ENCODE results near the gene WFDC1.

Gene WFDC1

DNA sequence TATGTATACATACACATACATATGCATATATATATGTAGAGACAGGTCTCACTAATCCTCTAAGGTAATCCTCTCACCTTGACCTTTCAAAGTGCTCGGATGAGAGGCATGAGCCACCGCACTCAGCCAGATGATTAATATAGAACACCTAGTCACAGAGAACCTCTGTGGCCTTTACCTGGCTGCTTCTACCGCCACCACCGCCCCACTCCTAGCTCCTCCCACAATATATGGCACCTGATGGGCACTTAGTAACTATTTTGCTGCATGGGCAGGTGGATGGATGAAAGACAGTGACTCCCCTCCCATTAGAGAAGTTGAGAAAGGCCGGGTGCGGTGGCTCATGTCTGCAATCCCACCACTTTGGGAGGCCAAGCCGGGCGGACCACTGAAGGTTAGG lies 57.0 kb downstream of the WFDC1 start:
- no peak for DNase-seq (ENCODE audit: low read depth)

GRCh38 chr16:84354306-84354705 lies 59.6 kb downstream of the WFDC1 start:
- DNase-seq (ENCODE audit: low read depth): no peak

- DNase-seq (ENCODE audit: low read depth): no peak
These were observed 60.5 kb downstream of the WFDC1 start for GRCh38 chr16:84355149-84355548.

GRCh38 chr16:84356176-84356575 lies 61.5 kb downstream of the WFDC1 start:
- DNase-seq (ENCODE audit: low read depth): no peak

DNA sequence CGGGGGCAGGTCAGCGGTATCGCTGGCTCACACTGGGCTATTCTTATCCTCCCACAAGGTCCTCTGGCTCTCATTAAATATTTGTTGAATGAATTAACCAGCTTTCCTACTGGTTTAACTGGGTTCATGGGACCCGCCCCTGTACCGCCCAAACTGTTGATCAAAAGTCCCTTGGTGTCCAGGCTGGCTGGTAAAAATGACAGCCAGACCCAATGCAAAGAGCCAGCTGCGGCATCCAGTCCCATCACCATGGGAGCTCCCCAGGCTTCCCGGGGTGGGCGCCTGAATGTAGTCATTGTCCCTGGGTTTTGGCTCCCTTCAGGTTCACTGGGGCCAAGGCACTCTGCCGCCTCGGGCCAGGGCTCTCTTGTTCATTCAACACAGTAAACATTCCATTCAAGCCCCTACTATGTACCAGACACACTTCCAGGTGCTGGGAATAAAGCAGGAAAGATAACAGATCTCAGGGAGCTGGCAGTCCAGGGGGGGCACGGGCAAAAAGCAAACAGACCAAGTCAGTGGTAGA lies 62.0 kb downstream of the WFDC1 start:
- no peak for DNase-seq (ENCODE audit: low read depth)

GRCh38 chr16:84357191-84357651 lies 62.5 kb downstream of the WFDC1 start:
- no peak for DNase-seq (ENCODE audit: low read depth)

DNA sequence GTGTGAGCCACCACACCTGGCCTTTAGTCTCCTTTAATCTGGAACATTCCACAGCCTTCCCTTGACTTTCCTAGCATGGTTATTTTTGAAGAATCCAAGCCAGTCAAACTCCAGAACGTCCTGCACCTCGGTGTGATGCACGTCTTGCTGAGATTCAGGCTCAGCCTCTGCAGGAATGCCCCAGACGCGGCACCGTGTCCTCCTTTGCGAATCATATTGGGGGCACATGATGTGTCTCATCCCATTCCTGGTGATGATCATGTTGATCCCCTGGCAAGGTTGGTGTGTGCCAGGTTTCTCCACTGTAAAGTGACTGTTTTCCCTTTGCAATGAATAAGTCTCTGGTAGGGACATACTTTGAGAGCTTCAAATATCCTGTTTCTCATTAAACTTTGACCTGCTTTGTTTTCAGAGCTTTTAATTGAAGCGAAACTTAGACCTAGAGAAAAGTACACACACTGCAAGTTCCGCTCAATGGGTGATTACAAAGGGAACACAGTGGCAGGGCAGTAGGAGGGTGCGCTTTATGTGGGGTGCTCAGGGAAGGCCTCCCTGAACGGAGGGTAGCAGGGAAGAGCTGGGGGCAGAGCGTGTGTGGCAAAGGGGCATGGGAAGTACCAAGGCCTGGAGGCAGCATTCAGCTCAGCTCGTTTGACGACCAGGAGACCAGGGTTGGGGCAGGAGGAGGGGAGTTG lies 64.1 kb downstream of the WFDC1 start:
- no peak for DNase-seq (ENCODE audit: low read depth)

DNA sequence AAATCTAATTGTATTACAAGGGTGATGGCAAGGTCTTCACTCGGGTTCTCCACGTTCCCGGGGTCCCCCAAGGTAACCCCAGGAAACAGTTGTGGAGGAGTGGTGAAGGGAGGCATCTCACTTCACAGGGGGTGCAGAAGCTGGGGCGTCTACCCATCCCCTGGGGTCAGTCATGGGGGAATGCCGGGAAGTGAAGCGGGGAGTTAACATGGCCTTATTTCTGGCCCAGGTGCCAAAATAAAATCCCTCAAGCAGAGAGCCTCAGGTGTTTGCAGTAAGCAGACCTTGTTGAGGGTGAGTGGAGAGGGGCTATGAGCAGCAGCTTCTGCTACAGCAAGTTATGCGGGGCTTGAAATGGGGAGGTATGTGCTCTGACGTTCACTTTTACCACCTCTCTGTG lies 64.6 kb downstream of the WFDC1 start:
- DNase-seq (ENCODE audit: low read depth): no peak

GRCh38 chr16:84360170-84360569 lies 65.5 kb downstream of the WFDC1 start:
- no peak for DNase-seq (ENCODE audit: low read depth)

GRCh38 chr16:84360748-84361147 lies 66.1 kb downstream of the WFDC1 start:
- DNase-seq (ENCODE audit: low read depth): no peak

- no peak for DNase-seq (ENCODE audit: low read depth)
These were observed 66.9 kb downstream of the WFDC1 start for GRCh38 chr16:84361546-84361945.

GRCh38 chr16:84362471-84362941 lies 67.8 kb downstream of the WFDC1 start:
- DNase-seq (ENCODE audit: low read depth): no peak

DNA sequence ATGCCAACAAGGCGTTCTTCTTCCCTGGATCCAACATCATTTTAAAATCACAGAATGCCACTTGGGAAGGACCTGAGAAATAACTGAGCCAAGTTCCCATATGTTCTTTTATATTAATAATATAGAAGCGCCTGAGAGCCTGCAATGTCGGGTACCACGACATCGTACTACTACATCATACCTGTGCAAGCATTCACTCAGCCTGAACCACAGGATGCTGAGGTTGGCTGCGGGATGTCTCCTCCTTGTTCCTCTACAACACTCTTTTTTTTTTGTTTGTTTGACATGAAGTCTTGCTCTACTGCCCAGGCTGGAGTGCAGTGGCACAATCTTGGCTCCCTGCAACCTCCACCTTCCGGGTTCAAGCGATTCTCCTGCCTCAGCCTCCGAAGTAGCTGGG lies 71.5 kb downstream of the WFDC1 start:
- DNase-seq (ENCODE audit: low read depth): no peak

DNA sequence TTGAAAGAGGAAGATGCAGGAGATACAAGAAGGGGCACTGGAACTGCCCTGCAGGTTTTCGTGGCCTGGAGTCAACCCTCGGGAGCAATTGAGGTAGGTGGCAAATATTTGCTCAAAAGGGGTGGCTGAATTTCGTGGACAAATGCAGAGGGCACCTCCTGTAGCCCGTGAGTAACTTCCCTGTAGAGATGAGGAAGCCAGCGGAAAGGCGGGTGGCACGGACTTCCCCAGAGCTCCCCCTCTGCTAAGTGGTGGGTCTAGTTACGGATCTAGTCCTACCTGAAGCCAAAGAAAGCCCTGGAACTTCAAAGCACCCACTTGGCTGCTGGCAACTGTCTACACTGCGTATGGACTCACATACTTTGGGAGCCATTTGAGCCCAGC lies 72.6 kb downstream of the WFDC1 start:
- no peak for DNase-seq (ENCODE audit: low read depth)

GRCh38 chr16:84367750-84368307 lies 73.2 kb downstream of the WFDC1 start:
- no peak for DNase-seq (ENCODE audit: low read depth)

GRCh38 chr16:84368308-84368996 lies 73.8 kb downstream of the WFDC1 start, which contains the start of gene ATP2C2:
TSS of gene ATP2C2 (plus strand) at chr16:84368538. CDS start at chr16:84368616, 78 bp downstream.
- DNase-seq (ENCODE audit: low read depth): no peak

- DNase-seq (ENCODE audit: low read depth): no peak
These were observed 74.4 kb downstream of the WFDC1 start for GRCh38 chr16:84369105-84369504.

- no peak for DNase-seq (ENCODE audit: low read depth)
These were observed 75.4 kb downstream of the WFDC1 start for GRCh38 chr16:84369938-84370627.

- no peak for DNase-seq (ENCODE audit: low read depth)
These were observed 76.3 kb downstream of the WFDC1 start for GRCh38 chr16:84370723-84371552.

DNA sequence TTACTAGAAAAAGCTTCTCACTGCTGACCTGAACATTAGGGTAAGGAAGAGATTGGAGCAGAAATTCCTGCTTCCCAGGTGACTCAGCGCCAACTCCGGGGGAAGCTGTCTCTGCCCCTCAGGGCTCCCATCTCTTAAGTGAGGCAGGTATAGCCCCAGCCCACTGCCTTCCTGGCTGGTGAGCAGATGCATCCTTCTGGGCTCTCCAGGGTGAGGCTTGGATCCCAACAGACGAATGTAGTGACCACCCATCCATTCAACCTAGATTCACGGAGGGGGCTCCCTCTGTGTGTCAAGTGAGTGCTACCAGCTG lies 76.8 kb downstream of the WFDC1 start:
- DNase-seq (ENCODE audit: low read depth): no peak

GRCh38 chr16:84373907-84374489 lies 79.3 kb downstream of the WFDC1 start:
- no peak for DNase-seq (ENCODE audit: low read depth)

All from activated T-cell treated with anti-CD3 and anti-CD28 coated beads for 1 hour (primary cell).